HL-60 (cell line): ENCODE results near the gene RAB44.

Experiments used
- DNase-seq, 2 experiments: peaks; one replicate each; pipeline ENCODE4 v3.0.0-alpha.2; 2010 to 2020; ENCODE audit warnings: low read depth in 1 of 2, low spot score in 1 of 2
- H3K27ac ChIP-seq: fragments of 250-450 bp; sonication (Bioruptor Pico); replicated peaks from 2 replicates; pipeline ENCODE4 v1.5.1; 2020; ENCODE audit warnings: mild to moderate bottlenecking, moderate library complexity
- H3K27me3 ChIP-seq: fragments of 250-450 bp; sonication (Bioruptor Pico); 2 replicates; pipeline ENCODE4 v1.5.1; 2021; ENCODE audit warnings: mild to moderate bottlenecking, moderate library complexity; ENCODE audit not compliant: insufficient read depth, poor library complexity, severe bottlenecking
- H3K4me3 ChIP-seq: replicated peaks from 2 replicates; pipeline ENCODE4 v1.5.1; 2011; ENCODE audit warnings: mild to moderate bottlenecking, control low read depth, low read length; ENCODE audit not compliant: insufficient read depth
- CTCF ChIP-seq: IDR thresholded peaks from one replicate; pipeline ENCODE4 v1.5.1; 2011; ENCODE audit warnings: low read length, control low read depth, inconsistent platforms; ENCODE audit not compliant: insufficient read depth
- GABPA ChIP-seq: IDR thresholded peaks from 2 replicates; pipeline ENCODE4 v1.6.1; 2012; ENCODE audit warnings: low read depth
- POLR2AphosphoS5 ChIP-seq: IDR thresholded peaks from 2 replicates; pipeline ENCODE4 v1.6.1; 2012; ENCODE audit warnings: low read depth
- REST ChIP-seq: IDR thresholded peaks from 2 replicates; pipeline ENCODE4 v1.6.1; 2012; ENCODE audit warnings: low read depth; ENCODE audit not compliant: insufficient replicate concordance
- SPI1 ChIP-seq: IDR thresholded peaks from 2 replicates; pipeline ENCODE4 v1.6.1; 2012; ENCODE audit warnings: low read depth, mild to moderate bottlenecking, borderline replicate concordance

RAB44 gene

GRCh38 chr6:36756786-36757185, 59.2 kb downstream of the RAB44 start:
- DNase-seq = no peak
- no peak for TF ChIP-seq SPI1
- TF ChIP-seq REST = no peak
- no peak for TF ChIP-seq CTCF
- TF ChIP-seq GABPA = no peak
- no peak for TF ChIP-seq POLR2AphosphoS5
- Histone ChIP-seq H3K27ac (no peak overlapping the region), H3K4me3 (no peak overlapping the region), H3K27me3 (no peaks in the 10 kb centered on the region)

GRCh38 chr6:36757206-36757605, 59.6 kb downstream of the RAB44 start:
- no peaks in the 10 kb centered on the region for H3K27me3 ChIP-seq
- TF ChIP-seq GABPA (no peak), POLR2AphosphoS5 (no peak), REST (no peak), CTCF (no peak), SPI1 (no peak)
- no peak overlapping the region for H3K27ac ChIP-seq
- no peak overlapping the region for H3K4me3 ChIP-seq
- DNase-seq = no peak

GRCh38 chr6:36757943-36758508, 60.4 kb downstream of the RAB44 start:
- no peak for DNase-seq
- no peak overlapping the region for H3K4me3 ChIP-seq
- H3K27ac ChIP-seq = no peak overlapping the region
- H3K27me3 ChIP-seq = no peaks in the 10 kb centered on the region
- TF ChIP-seq REST (no peak), SPI1 (no peak), GABPA (no peak), CTCF (no peak), POLR2AphosphoS5 (no peak)
